Measurements from ENCODE around the gene AP5Z1. TPM values are rescaled to one million over a fixed set of nuclear protein-coding genes. Genes with fewer than 3 reads are reported as not detected.

Gene AP5Z1, protein sequence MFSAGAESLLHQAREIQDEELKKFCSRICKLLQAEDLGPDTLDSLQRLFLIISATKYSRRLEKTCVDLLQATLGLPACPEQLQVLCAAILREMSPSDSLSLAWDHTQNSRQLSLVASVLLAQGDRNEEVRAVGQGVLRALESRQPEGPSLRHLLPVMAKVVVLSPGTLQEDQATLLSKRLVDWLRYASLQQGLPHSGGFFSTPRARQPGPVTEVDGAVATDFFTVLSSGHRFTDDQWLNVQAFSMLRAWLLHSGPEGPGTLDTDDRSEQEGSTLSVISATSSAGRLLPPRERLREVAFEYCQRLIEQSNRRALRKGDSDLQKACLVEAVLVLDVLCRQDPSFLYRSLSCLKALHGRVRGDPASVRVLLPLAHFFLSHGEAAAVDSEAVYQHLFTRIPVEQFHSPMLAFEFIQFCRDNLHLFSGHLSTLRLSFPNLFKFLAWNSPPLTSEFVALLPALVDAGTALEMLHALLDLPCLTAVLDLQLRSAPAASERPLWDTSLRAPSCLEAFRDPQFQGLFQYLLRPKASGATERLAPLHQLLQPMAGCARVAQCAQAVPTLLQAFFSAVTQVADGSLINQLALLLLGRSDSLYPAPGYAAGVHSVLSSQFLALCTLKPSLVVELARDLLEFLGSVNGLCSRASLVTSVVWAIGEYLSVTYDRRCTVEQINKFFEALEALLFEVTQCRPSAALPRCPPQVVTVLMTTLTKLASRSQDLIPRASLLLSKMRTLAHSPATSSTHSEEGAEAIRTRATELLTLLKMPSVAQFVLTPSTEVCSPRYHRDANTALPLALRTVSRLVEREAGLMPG
- 10 to 100 TPM; 43.1 to 47.1 TPM for total RNA-seq

DNA sequence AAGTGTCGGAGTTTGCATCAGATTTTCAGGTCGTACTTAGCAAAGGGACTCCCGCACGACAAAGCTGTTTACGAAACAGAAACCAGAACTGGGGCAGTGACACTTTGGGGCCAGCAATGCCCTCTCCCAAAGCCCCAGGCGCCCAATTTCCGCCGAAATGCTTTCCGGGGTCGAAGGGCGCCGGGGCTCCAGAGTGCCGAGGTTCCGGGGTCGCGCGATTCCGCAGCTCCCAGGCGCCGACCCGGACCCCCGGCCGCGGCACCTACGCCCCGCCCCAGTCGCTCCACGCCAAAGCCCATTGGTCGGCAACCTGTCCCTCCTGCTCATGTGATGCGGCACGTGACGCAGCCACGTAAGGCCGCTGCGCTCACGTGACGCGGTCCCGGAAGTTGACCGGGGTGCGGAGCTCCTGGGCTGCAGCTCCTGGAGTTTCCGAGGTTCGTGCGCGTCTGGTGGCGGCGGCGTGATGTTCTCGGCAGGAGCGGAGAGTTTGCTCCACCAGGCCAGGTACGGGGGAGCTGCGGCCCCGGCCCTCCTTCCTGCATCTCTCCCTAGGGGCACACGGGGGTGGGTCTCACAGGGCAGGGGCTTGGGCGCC, at the start of gene AP5Z1:
TSS of gene AP5Z1 (plus strand) at position 374 of the 598 bp plus-strand sequence. CDS start at position 467, 93 bp downstream.
- H3K9me3 Mint-ChIP-seq = no peaks in the 10 kb centered on the region
- H3K27ac Mint-ChIP-seq = peak within 1 kb of the TSS; percentile 97
- no peaks in the 10 kb centered on the region for H3K27me3 Mint-ChIP-seq
- peak within 1 kb of the TSS; percentile 99 for H3K4me3 Mint-ChIP-seq
- DNase-seq = peak; percentile 98
- peaks cover 19% of the 10 kb centered on the region for H3K36me3 Mint-ChIP-seq
- H3K4me1 Mint-ChIP-seq = peaks cover 35% of the 10 kb centered on the region

GRCh38 chr7:4725850-4726450, 49.5 kb upstream of the AP5Z1 start:
- H3K4me1 Mint-ChIP-seq = peaks cover 49% of the 10 kb centered on the region
- DNase-seq = no peak

DNA sequence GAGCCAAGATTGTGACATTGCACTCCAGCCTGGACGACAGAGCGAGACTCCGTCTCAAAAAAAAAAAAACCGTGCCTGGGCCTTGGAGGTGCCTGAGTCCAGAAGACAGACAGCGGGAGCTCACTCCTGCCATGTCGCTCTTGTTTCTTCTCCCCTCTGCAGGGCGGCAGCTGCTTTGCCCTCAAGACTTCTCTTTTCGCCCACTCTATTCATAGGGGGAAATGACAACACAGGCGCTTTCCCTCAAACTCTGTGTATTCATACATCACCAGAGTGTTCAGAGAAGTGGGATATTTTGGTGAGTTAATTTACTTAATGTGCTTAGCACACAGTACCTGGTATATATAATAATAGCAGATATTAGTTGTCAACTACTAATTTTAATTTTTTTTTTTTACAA, 48.9 kb upstream of the AP5Z1 start:
- Mint-ChIP-seq H3K27me3 (no peaks in the 10 kb centered on the region), H3K27ac (peak overlapping the region; percentile 96), H3K36me3 (peaks cover 9% of the 10 kb centered on the region), H3K4me1 (peaks cover 53% of the 10 kb centered on the region), H3K9me3 (no peaks in the 10 kb centered on the region), H3K4me3 (peak overlapping the region; percentile 87)
- peak; percentile 41 for DNase-seq

More at GRCh38 chr7:4725850-4726450, 49.5 kb upstream of the AP5Z1 start:
- peaks cover 4% of the 10 kb centered on the region for H3K36me3 Mint-ChIP-seq
- peak overlapping the region; percentile 96 for H3K27ac Mint-ChIP-seq
- H3K9me3 Mint-ChIP-seq = no peaks in the 10 kb centered on the region
- H3K27me3 Mint-ChIP-seq = no peaks in the 10 kb centered on the region
- peak overlapping the region; percentile 87 for H3K4me3 Mint-ChIP-seq

DNA sequence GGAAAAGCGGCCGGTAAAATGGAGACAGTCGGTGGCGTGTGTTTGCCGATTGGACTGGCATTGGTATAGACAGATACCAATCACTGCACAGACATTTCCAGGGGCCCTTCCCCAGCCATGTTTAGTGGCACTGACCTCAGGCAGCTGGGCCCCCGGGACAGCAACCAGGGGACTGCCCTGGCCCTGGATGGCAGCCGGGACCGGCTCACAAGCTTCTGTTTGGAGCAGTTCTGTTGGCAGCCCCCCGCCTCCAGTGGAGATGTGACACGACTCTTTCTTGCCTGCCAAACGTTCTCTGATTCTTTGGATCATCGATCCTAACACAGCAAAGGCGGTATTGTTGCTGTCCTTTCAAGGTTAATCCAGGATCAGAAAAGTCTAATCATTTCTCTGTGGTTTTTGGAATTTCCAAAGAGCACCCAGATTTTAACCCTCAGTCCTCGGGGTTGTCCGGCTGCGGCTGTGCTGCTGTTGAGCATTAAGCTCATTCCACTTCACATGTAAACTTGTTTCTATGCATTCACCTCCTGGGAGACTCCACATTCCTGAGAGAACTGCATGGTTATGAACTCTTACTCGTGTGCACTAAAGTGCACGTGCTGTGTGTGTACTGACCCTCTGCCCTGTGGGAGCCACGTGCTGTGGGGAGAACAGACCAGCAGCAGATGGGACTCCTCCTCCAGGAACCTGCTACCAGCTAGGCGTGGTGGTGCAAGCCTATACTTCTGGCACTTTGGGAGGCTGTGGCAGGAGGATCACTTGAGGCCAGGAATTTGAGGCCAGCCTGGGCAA, 47.3 kb upstream of the AP5Z1 start:
- Mint-ChIP-seq H3K27me3 (no peaks in the 10 kb centered on the region), H3K36me3 (peaks cover 20% of the 10 kb centered on the region)

GRCh38 chr7:4729266-4729665, 46.2 kb upstream of the AP5Z1 start:
- no peak for DNase-seq
- no peak overlapping the region for H3K27ac Mint-ChIP-seq
- H3K9me3 Mint-ChIP-seq = no peaks in the 10 kb centered on the region
- H3K4me3 Mint-ChIP-seq = no peak overlapping the region
- H3K36me3 Mint-ChIP-seq = peaks cover 30% of the 10 kb centered on the region
- peaks cover 67% of the 10 kb centered on the region for H3K4me1 Mint-ChIP-seq
- no peaks in the 10 kb centered on the region for H3K27me3 Mint-ChIP-seq

More for the DNA sequence above, 47.3 kb upstream of the AP5Z1 start:
- Mint-ChIP-seq H3K27ac (peak overlapping the region; percentile 25), H3K4me1 (peaks cover 63% of the 10 kb centered on the region), H3K9me3 (no peaks in the 10 kb centered on the region), H3K4me3 (no peak overlapping the region)
- no peak for DNase-seq

GRCh38 chr7:4730276-4730675, 45.1 kb upstream of the AP5Z1 start:
- H3K9me3 Mint-ChIP-seq = no peaks in the 10 kb centered on the region
- H3K4me1 Mint-ChIP-seq = peaks cover 66% of the 10 kb centered on the region
- no peaks in the 10 kb centered on the region for H3K27me3 Mint-ChIP-seq
- DNase-seq = no peak
- H3K36me3 Mint-ChIP-seq = peaks cover 30% of the 10 kb centered on the region
- H3K4me3 Mint-ChIP-seq = no peak overlapping the region
- H3K27ac Mint-ChIP-seq = peak overlapping the region; percentile 66

- no peaks in the 10 kb centered on the region for H3K9me3 Mint-ChIP-seq
- peaks cover 30% of the 10 kb centered on the region for H3K36me3 Mint-ChIP-seq
- peak overlapping the region; percentile 66 for H3K27ac Mint-ChIP-seq
- peaks cover 65% of the 10 kb centered on the region for H3K4me1 Mint-ChIP-seq
- H3K4me3 Mint-ChIP-seq = peak overlapping the region; percentile 59
- no peak for DNase-seq
- H3K27me3 Mint-ChIP-seq = no peaks in the 10 kb centered on the region
Measured at GRCh38 chr7:4730971-4731370, 44.5 kb upstream of the AP5Z1 start.

- H3K36me3 Mint-ChIP-seq = peaks cover 30% of the 10 kb centered on the region
- no peak overlapping the region for H3K27ac Mint-ChIP-seq
- no peaks in the 10 kb centered on the region for H3K9me3 Mint-ChIP-seq
- no peaks in the 10 kb centered on the region for H3K27me3 Mint-ChIP-seq
- H3K4me1 Mint-ChIP-seq = peaks cover 61% of the 10 kb centered on the region
- H3K4me3 Mint-ChIP-seq = no peak overlapping the region
- DNase-seq = no peak
Measured at GRCh38 chr7:4731803-4732202, 43.6 kb upstream of the AP5Z1 start.

- no peaks in the 10 kb centered on the region for H3K27me3 Mint-ChIP-seq
- H3K9me3 Mint-ChIP-seq = no peaks in the 10 kb centered on the region
- H3K4me3 Mint-ChIP-seq = peak overlapping the region; percentile 27
- peak; percentile 64 for DNase-seq
- peaks cover 32% of the 10 kb centered on the region for H3K36me3 Mint-ChIP-seq
- peaks cover 65% of the 10 kb centered on the region for H3K4me1 Mint-ChIP-seq
- H3K27ac Mint-ChIP-seq = peak overlapping the region; percentile 90
Measured at GRCh38 chr7:4733936-4734528, 41.4 kb upstream of the AP5Z1 start.

- Mint-ChIP-seq H3K27ac (peak overlapping the region; percentile 34), H3K4me3 (no peak overlapping the region), H3K27me3 (no peaks in the 10 kb centered on the region), H3K36me3 (peaks cover 35% of the 10 kb centered on the region), H3K9me3 (no peaks in the 10 kb centered on the region), H3K4me1 (peaks cover 68% of the 10 kb centered on the region)
- DNase-seq = no peak
Measured at GRCh38 chr7:4734587-4735345, 40.7 kb upstream of the AP5Z1 start.

DNA sequence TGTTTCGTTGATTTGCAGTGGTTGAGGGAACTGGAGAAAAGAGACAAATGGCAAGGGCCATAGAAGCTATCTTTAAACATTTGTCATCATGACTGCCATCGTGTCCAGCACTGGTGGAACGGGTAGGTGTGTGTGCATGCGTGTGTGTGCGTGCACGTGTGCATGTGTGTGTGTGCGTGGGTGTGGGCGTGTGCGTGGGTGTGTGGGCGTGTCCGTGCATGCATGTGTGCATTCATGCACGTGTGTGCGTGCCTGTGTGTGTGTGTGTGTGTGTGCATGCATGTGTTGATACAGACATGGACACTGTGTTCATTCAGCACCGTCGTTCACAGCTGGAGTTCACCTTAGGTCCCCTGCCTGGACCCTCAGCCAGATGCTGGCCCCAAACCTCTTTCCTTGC, 38.1 kb upstream of the AP5Z1 start:
- no peak for DNase-seq
- no peak overlapping the region for H3K4me3 Mint-ChIP-seq
- peaks cover 58% of the 10 kb centered on the region for H3K4me1 Mint-ChIP-seq
- H3K36me3 Mint-ChIP-seq = peaks cover 39% of the 10 kb centered on the region
- peak overlapping the region; percentile 25 for H3K27ac Mint-ChIP-seq
- H3K9me3 Mint-ChIP-seq = no peaks in the 10 kb centered on the region
- H3K27me3 Mint-ChIP-seq = no peaks in the 10 kb centered on the region

- Mint-ChIP-seq H3K4me1 (peaks cover 55% of the 10 kb centered on the region), H3K4me3 (peak overlapping the region; percentile 51), H3K36me3 (peaks cover 33% of the 10 kb centered on the region)
Measured at GRCh38 chr7:4738711-4739527, 36.5 kb upstream of the AP5Z1 start.

More at GRCh38 chr7:4738711-4739527, 36.5 kb upstream of the AP5Z1 start:
- H3K9me3 Mint-ChIP-seq = no peaks in the 10 kb centered on the region
- DNase-seq = peak; percentile 48
- H3K27me3 Mint-ChIP-seq = no peaks in the 10 kb centered on the region
- H3K27ac Mint-ChIP-seq = peak overlapping the region; percentile 86
